GM19463 (cell line): ENCODE results near the gene ATL2.

Experiments
- ATAC-seq: cut with Tn5 transposase; IDR thresholded peaks from one replicate; pipeline ENCODE4 v1.9.1; 2021; ENCODE audit warnings: mild to moderate bottlenecking, moderate library complexity; ENCODE audit not compliant: unreplicated experiment

The ATL2 gene

GRCh38 chr2:38255211-38255610, 121.9 kb downstream of the ATL2 start:
- no peak for ATAC-seq

- no peak for ATAC-seq
Measured at GRCh38 chr2:38254796-38255195, 122.3 kb downstream of the ATL2 start.

GRCh38 chr2:38251940-38252339, 125.1 kb downstream of the ATL2 start:
- ATAC-seq = no peak

- ATAC-seq = no peak
Measured at GRCh38 chr2:38248707-38249106, 128.4 kb downstream of the ATL2 start.

- ATAC-seq = no peak
Measured at GRCh38 chr2:38248255-38248654, 128.8 kb downstream of the ATL2 start.

- no peak for ATAC-seq
Measured at GRCh38 chr2:38246105-38246504, 131.0 kb downstream of the ATL2 start.

- no peak for ATAC-seq
Measured at GRCh38 chr2:38245114-38245641, 131.9 kb downstream of the ATL2 start.

GRCh38 chr2:38244301-38244700, 132.8 kb downstream of the ATL2 start:
- no peak for ATAC-seq
